Adrenal gland (tissue), 12 donors: ENCODE results near the gene TBC1D22A. TPM values are rescaled to one million over a fixed set of nuclear protein-coding genes. Genes with fewer than 3 reads are reported as not detected.
"Not testable (repeated sequence)": the region's sequence is repeated elsewhere in the genome, so short reads cannot be mapped to it uniquely, and the experiment has no call there.

Source experiments
- DNase-seq, 7 donors: peaks; one replicate each; pipeline ENCODE4 v3.0.0-alpha.2; 2019 to 2020
- H3K27ac ChIP-seq, 5 donors: fragments of 200-600 bp; sonication (generic) in 4 of 5; 1 replicate in 3 of 5; 2 replicates in 2 of 5; pipeline versions ENCODE4 v1.5.1 to v1.8.0; 2016 to 2020; ENCODE audit warnings: mild to moderate bottlenecking in 1 of 5
- H3K27me3 ChIP-seq: fragments of 200-600 bp; 2 replicates; pipeline ENCODE4 v1.8.0; 2021
- H3K36me3 ChIP-seq, 2 donors: fragments of 200-600 bp; replicated peaks in 1 of 2; 1 replicate in 1 of 2; 2 replicates in 1 of 2; pipeline versions ENCODE4 v1.5.1 to v1.8.0; 2018 to 2022
- H3K4me1 ChIP-seq, 2 donors: fragments of 200-600 bp; replicated peaks in 1 of 2; 1 replicate in 1 of 2; 2 replicates in 1 of 2; pipeline versions ENCODE4 v1.5.1 to v1.8.0; 2018 to 2021
- H3K4me3 ChIP-seq, 4 donors: fragments of 200-600 bp; sonication (generic) in 3 of 4; one replicate each; pipeline ENCODE4 v1.5.1; 2016 to 2018
- H3K9me3 ChIP-seq, 3 donors: fragments of 200-600 bp; sonication (generic) in 1 of 3; replicated peaks in 1 of 3; 1 replicate in 2 of 3; 2 replicates in 1 of 3; pipeline versions ENCODE4 v1.5.1 to v1.8.0; 2016 to 2021
- CTCF ChIP-seq, 6 experiments: fragments of 450-650 bp in 4 of 6; fragments of 200-600 bp in 2 of 6; sonication (generic) in 1 of 6; IDR thresholded peaks; 1 replicate in 5 of 6; 2 replicates in 1 of 6; pipeline versions ENCODE4 v1.5.1 to v1.8.0; 2016 to 2021; ENCODE audit warnings: antibody characterized with exemption in 6 of 6, mild to moderate bottlenecking in 2 of 6, moderate library complexity in 1 of 6
- POLR2A ChIP-seq, 2 donors: fragments of 450-650 bp; IDR thresholded peaks; one replicate each; pipeline ENCODE4 v1.6.1; 2017; ENCODE audit warnings: antibody characterized with exemption in 2 of 2, mild to moderate bottlenecking in 2 of 2, moderate library complexity in 1 of 2
- WGBS, 4 donors: extraction: QIAGEN DNeasy Blood & Tissue Kit in 2 of 4; methylation state at CpG; one replicate each; pipeline versions ENCODE4 v1.1.5 to v1.1.7; 2013 to 2017; 5-methylcytosine and 5-hydroxymethylcytosine counted together
- intact Hi-C, 2 donors: fragments of 100-400 bp; cut with DNase I; formaldehyde crosslinking; loops; one replicate each; pipeline versions ENCODE4 v1.14.1 to v1.15.0; 2022 to 2023
- polyA plus RNA-seq, 3 donors: library from polyadenylated mRNA; stranded (reverse); fragments of 200-250 nt in 2 of 3; fragments of 350-450 nt in 1 of 3; fragmentation: Illumina TruSeq in 1 of 3; extraction: RNeasy Lipid Tissue Mini Kit (QIAGEN cat#74804) in 1 of 3; gene quantifications; one replicate each; pipeline ENCODE4 v1.2.3, GENCODE V29; 2013 to 2014
- total RNA-seq, 9 donors: library from RNA; depleted of rRNA in 4 of 9; stranded (reverse); fragments of >200 nt in 4 of 9; fragments of 120-200 nt in 1 of 9; fragmentation: NEBNext Ultra II Directional in 1 of 9; extraction: Animal tissue kit (Norgen Biotek cat#: 25700) in 1 of 9; gene quantifications; one replicate each; pipeline versions ENCODE4 v1.1.0 to v1.2.4, GENCODE V29; 2013 to 2023
- donor health status: healthy with polysubstance abuse.
- donor health status: Bipolar disorder and iron deficiency.
- donor health status: DM: yes; HTN: yes; CAD: no.
- donor health status: DM: no; HTN: no; CAD: no.
- donor health status: DM: no; HTN: no; CAD: no.
- donor health status: DM: yes; HTN: yes; CAD: no.

TBC1D22A gene
- total and polyA plus RNA-seq, 12 donors: 11.5 to 44.2 (median 28.1) TPM

- H3K36me3 ChIP-seq: no peaks in the 10 kb centered on the region
- no peak overlapping the region for H3K4me3 ChIP-seq
- H3K4me1 ChIP-seq: no peaks in the 10 kb centered on the region
- no peak for DNase-seq
- H3K27ac ChIP-seq: no peak overlapping the region
- intact Hi-C loops: no loop called here
- WGBS, 4 donors: 89 to 90% (median 90%) methylated on average over 13 of the region's 13 CpGs
- no peak for TF ChIP-seq POLR2A (IDR thresholded peaks at IDR 0.05)
- TF ChIP-seq CTCF (IDR thresholded peaks at IDR 0.05): no peak
- no peaks in the 10 kb centered on the region for H3K27me3 ChIP-seq
- H3K9me3 ChIP-seq: no peaks in the 10 kb centered on the region
Observed at GRCh38 chr22:47115921-47116320, 353.5 kb downstream of the TBC1D22A start.

- H3K36me3 ChIP-seq: no peaks in the 10 kb centered on the region
- intact Hi-C loops: no loop called here
- H3K9me3 ChIP-seq: no peaks in the 10 kb centered on the region
- 90 to 98% (median 96%) methylated on average over 26 to 28 of the region's 28 CpGs for WGBS, 4 donors
- no peak overlapping the region for H3K4me3 ChIP-seq
- no peak for DNase-seq
- H3K27ac ChIP-seq: no peak overlapping the region
- H3K4me1 ChIP-seq: no peaks in the 10 kb centered on the region
- no peaks in the 10 kb centered on the region for H3K27me3 ChIP-seq
- TF ChIP-seq CTCF (IDR thresholded peaks at IDR 0.05): no peak
- no peak for TF ChIP-seq POLR2A (IDR thresholded peaks at IDR 0.05)
Observed at GRCh38 chr22:47116426-47117341, 354.2 kb downstream of the TBC1D22A start.

- WGBS, 4 donors: 93 to 100% (median 98%) methylated on average over 8 to 13 of the region's 18 CpGs
- H3K4me1 ChIP-seq, H3K27ac ChIP-seq, DNase-seq, H3K9me3 ChIP-seq, H3K36me3 ChIP-seq, intact Hi-C loops, H3K4me3 ChIP-seq, H3K27me3 ChIP-seq: not testable (repeated sequence)
Observed at GRCh38 chr22:47117442-47117841, 355.0 kb downstream of the TBC1D22A start.

- WGBS, 4 donors: 92 to 98% (median 96%) methylated on average over 8 of the region's 8 CpGs
- TF ChIP-seq CTCF (IDR thresholded peaks at IDR 0.05) (no peak), POLR2A (IDR thresholded peaks at IDR 0.05) (no peak)
- H3K4me3 ChIP-seq: no peak overlapping the region
- intact Hi-C loops: no loop called here
- H3K36me3 ChIP-seq: no peaks in the 10 kb centered on the region
- H3K9me3 ChIP-seq: no peaks in the 10 kb centered on the region
- no peaks in the 10 kb centered on the region for H3K27me3 ChIP-seq
- no peak overlapping the region for H3K27ac ChIP-seq
- no peaks in the 10 kb centered on the region for H3K4me1 ChIP-seq
- no peak for DNase-seq
Observed at GRCh38 chr22:47119181-47119580, 356.7 kb downstream of the TBC1D22A start.

- no peaks in the 10 kb centered on the region for H3K27me3 ChIP-seq
- no peak for TF ChIP-seq CTCF (IDR thresholded peaks at IDR 0.05)
- TF ChIP-seq POLR2A (IDR thresholded peaks at IDR 0.05): no peak
- 89 to 95% (median 92%) methylated on average over 2 of the region's 2 CpGs for WGBS, 4 donors
- intact Hi-C loops: no loop called here
- H3K4me1 ChIP-seq: no peaks in the 10 kb centered on the region
- no peak overlapping the region for H3K4me3 ChIP-seq
- H3K27ac ChIP-seq: no peak overlapping the region
- H3K9me3 ChIP-seq: no peaks in the 10 kb centered on the region
- no peaks in the 10 kb centered on the region for H3K36me3 ChIP-seq
- DNase-seq: no peak
Observed at GRCh38 chr22:47120399-47120798, 357.9 kb downstream of the TBC1D22A start.
